Measurements from ENCODE around the gene CYP20A1.
"Not testable (repeated sequence)": the region's sequence is repeated elsewhere in the genome, so short reads cannot be mapped to it uniquely, and the experiment has no call there.

Gene CYP20A1, protein sequence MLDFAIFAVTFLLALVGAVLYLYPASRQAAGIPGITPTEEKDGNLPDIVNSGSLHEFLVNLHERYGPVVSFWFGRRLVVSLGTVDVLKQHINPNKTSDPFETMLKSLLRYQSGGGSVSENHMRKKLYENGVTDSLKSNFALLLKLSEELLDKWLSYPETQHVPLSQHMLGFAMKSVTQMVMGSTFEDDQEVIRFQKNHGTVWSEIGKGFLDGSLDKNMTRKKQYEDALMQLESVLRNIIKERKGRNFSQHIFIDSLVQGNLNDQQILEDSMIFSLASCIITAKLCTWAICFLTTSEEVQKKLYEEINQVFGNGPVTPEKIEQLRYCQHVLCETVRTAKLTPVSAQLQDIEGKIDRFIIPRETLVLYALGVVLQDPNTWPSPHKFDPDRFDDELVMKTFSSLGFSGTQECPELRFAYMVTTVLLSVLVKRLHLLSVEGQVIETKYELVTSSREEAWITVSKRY

DNA sequence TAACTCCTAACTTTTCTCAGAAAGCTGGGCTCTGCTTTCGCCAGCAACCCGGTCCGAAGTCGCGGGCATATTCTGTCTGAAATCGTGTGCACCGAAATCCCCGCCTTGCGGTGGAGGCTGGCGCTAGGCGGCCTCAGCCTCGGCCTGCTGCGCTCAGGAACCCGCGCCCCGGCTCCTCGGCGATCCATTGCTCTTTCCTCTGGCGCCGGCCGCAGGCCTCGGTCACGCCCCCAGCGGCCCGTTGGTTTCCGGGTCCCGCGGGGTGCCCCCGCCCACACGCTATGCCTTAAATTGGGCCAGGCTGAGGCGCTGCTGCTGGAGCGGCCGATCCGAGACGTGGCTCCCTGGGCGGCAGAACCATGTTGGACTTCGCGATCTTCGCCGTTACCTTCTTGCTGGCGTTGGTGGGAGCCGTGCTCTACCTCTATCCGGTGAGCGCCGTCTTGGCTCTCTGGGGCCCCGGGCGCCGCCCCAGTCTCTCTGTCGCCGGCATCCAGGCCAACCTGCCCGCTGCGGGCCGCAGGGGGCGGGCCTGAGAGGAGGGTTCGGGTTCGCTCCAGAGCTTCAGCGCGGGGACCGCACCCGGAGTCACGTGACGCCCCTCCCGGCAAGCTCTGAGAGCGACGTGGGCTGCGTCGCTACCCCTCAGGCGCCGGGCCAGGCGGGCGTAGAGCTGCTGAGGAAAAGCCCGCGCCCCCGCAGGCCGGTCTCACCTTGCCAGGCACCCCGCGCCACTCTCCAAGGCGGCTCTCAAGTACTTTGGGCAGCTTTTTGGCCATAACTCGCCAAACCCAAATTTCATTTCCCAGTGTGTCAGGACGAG is at the start of gene CYP20A1:
CYP20A1 (plus strand) TSS at position 315 of the 823 bp plus-strand sequence; CDS start at position 360, 45 bp downstream.
- DNase-seq (ENCODE audit: low spot score): peak; percentile 93

DNA sequence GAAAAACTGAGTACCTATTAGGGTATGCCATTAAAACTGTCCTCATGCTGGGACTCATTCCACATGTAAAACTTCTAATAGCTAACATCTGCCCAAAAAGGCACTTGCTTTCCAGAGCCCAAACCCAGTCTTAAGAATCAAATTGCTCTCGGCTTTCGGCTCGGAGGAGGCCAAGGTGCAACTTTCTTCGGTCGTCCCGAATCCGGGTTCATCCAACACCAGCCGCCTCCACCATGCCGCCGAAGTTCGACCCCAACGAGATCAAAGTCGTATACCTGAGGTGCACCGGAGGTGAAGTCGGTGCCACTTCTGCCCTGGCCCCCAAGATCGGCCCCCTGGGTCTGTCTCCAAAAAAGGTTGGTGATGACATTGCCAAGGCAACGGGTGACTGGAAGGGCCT is 48.3 kb upstream of the CYP20A1 start:
- not testable (repeated sequence) for DNase-seq (ENCODE audit: low spot score)

DNA sequence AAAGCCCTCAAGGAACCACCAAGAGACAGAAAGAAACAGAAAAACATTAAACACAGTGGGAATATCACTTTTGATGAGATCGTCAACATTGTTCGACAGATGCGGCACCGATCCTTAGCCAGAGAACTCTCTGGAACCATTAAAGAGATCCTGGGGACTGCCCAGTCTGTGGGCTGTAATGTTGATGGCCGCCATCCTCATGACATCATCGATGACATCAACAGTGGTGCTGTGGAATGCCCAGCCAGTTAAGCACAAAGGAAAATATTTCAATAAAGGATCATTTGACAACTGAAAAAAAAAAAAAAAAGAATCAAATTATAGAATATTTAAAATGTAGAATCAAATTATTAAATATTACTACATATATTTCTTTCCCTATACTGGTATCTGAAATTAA is 47.8 kb upstream of the CYP20A1 start:
- DNase-seq (ENCODE audit: low spot score): not testable (repeated sequence)

DNA sequence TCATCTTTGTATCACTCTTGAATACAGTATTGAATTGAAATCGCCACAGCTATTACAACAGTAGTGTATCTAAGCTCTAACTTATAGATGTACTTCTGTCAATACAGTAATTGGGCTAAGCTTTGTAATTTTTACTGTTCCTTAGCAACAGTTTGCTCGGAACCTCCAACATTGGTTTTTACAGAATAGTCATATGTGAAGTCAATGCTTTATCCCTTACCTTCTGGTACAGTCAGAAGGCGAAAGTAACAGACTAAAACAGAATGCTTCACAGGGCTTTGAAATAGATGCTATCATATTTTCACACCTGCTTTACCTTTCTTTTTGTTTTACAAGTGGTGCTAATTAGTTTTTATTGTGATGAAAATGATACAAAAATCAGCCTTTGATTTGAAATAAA is 46.9 kb upstream of the CYP20A1 start:
- DNase-seq (ENCODE audit: low spot score): no peak

DNA sequence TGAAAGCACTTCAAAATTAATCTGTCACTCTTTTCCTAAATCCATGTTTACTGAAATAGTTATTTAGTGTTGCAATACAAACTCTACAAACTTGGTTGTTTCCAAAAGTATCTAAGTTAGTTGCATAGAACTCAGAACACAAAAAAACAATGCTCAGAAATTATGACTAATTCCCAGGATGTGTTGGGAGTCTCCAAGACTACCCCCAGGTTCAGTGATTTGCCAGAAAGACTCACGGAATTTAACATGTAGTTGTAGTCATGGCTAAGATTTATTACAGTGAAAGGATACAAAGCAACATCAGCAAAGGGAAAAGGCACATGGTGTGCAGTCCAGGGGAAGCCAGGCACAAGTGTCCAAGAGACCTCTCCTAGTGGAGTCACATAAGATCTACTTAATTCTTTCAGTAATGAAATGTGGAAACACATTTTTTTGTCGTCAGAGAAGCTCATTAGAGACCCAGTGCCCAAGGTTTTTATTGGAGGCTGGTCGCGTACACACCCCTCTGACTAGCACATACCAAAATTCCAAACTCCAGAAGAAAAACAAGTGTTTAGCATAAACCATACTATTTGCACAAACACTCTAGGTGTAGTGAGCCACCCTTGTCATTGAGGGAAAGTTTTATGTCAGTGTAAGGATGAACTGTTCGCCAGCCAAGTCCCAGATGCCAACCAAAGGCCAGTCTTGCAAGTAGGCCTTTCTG is 43.3 kb upstream of the CYP20A1 start:
- DNase-seq (ENCODE audit: low spot score): no peak

DNA sequence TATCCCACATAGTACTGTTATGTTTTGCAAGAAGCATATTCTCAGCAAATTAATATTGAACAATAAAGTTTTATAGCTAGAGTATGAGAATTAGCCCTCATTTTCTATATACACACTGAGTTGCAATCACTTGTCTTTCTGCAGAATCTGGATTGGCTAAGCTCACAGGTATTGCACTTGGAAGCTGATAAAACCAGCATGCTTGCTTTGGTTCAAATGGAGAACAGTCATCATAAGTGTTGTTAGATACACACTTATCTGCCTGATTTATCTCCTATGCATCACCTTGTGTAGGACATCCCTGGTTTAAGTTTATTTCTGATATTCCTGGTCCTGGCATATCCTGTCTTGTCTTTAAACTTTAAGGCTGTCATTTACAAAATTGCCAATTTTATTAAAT is 38.0 kb upstream of the CYP20A1 start:
- no peak for DNase-seq (ENCODE audit: low spot score)

DNA sequence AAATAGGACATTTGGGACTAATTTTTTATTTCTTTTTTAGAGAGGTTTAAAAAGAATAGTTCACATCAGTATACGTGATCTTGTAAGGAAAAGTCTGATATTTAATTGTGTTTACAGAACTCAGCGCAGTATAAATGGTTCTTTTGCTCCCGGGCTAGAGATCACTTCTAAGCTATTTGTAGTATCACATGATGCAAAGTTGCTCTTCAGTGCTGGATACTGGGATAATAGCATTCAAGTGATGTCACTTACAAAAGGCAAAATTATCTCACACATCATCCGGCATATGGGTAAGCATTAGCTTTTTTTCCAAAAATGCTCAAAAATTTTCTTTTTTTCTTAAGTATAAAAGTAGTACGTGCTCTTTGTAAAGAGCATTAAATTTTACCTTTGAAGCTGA is 37.4 kb upstream of the CYP20A1 start:
- no peak for DNase-seq (ENCODE audit: low spot score)

DNA sequence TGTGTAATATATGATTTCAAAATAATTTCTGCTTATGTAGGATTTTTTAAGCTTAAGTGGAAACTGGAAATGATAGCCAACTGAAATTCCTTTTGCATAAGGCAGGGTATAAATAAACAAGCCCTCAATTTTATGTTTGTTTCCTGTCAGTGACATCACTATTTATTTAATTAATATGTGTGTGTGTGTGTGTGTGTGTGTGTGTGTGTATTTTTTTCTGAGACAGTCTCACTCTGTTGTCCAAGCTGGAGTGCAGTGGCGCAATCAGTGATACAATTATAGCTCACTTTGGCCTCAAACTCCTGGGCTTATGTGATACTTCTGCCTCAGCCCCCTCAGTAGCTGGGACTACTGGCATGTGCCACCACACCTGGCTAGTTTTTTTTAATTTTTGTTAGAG is 29.3 kb upstream of the CYP20A1 start:
- DNase-seq (ENCODE audit: low spot score): no peak

DNA sequence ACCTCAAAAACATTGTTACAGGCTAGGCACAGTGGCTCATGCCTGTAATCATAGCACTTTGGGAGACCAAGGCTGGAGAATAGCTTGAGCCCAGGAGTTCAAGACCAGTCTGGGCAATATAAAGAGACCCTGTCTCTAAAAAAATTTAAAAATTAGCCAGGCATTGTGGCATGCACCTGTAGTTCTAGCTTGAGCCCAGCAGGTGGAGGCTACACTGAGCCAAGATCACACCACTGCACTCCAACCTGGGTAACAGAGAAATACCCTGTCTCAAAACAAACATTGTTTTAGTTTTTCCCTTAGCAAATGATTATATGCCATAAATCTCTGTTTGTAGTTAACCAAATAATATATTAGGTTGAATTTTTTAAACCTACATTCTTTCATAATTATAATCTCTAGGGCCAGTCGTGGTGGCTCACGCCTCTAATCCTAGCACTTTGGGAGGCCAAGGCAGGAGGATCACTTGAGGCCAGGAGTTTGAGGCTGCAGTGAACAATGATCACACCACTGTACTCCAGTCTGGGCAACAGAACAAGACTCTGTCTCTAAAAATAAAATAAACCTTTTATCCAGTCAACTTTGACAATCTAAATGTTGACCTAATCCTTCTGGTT is 13.3 kb upstream of the CYP20A1 start:
- DNase-seq (ENCODE audit: low spot score): no peak

DNA sequence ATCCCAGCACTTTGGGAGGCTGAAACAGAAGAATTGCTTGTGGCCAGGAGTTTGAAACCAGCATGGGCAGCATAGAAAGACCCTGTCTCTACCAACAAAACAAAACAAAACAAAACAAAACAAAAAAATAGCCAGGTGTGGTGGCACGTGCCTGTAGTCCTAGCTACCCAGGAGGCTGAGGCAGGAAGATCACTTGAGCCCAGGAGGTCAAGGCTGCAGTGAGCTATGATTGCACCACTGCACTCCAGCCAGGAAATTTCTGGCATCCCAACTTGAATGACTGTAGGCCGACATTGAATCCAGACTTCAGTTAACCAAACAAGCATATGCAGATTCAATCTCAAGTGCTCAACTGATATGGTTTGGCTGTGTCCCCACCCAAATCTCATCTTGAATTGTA is 9.1 kb upstream of the CYP20A1 start:
- DNase-seq (ENCODE audit: low spot score): not testable (repeated sequence)

DNA sequence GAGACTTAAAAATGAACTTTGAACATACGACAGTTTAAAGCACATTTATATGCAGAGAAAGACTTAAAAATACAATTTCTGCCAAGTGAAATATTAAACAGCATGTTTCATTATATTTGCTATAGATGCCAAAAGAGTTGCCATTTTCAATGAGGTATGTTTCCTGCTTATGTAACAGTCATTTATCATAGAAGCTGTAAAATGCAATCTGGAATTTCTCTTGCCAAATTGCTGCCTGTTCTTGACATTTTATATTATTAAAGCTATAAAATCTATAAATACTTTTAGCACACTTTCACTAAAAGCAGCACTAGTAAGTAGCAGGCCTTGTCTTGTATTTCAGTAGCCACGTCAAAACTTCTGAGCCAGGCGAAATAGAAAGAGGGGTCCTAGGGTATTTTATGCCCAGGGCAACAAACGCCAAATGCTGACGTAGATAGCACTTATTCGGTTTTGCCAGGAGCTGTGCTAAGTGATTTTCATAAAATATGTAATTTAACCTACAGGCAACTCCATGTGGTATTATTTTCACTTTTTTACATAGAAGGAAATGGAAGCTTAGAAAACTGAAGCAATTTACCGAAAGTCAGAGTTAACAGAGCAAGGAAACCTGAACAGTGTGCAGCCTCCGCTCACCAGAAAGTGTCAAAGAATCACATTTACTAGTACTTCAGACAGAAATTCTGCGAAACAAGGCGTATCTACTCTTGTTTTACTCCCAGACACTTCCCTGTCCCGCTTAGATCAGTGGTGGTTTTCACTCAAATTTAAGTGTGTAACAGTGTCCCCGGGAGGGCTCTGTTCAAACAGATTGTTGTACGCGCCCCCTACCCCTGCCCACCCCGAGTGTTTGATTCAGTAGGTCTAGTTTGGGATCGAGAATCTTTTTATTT is 1.2 kb upstream of the CYP20A1 start:
- no peak for DNase-seq (ENCODE audit: low spot score)

DNA sequence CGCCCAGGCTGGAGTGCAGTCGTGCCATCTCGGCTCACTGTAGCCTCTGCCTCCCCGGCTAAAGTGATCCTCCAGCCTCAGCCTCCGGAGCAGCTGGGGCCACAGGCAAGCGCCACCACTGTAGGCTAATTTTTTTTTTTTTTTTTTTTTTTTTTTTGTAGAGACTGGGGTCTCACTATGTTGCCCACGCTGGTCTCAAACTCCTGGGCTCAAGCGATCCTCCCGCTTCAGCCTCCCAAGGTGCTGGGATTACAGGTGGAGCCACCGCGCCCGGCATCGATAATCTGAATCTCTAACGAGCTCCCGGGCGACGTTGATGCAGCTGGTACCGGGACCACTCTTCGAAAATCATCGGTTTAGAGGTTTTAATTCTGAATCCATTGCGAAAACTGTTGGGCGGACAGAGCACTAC is 520 bp upstream of the CYP20A1 start:
- no peak for DNase-seq (ENCODE audit: low spot score)

DNA sequence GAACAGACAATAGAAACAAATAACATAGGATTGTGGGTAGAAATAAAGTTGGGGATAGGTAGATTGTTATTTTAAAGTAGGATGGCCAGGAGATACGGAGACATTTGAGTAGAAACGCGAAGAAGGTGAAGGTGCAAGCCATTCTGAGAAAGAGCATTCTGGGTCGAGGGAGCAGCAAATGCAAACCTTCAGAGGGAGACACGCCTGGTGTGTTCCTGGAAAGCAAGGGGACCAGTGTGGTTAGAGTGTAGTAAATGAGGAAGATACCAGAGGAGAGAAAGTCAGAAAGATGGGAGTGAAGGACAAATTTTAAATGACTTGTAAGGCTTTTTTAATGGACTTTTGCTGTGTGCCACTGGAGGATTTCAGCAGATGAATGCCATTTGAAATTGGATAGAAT is 1.7 kb downstream of the CYP20A1 start:
- DNase-seq (ENCODE audit: low spot score): no peak

DNA sequence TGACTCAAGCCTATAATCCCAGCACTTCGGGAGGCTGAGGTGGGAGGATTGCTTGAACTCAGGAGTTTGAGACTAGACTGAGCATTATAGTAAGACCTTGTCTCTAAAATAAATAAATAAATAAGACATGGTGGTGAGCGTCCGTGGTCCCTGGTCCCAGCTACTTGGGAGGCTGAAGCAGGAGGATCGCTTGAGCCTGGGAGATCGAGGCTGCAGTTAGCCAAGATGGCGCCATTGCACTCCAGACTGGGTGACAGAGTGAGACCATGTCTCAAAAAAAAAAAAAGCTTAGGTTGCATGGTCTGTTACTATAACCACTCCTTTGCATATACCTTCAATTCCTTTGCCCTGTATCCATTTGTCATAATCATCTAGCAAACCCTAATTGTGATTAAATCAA is 3.7 kb downstream of the CYP20A1 start:
- DNase-seq (ENCODE audit: low spot score): no peak

DNA sequence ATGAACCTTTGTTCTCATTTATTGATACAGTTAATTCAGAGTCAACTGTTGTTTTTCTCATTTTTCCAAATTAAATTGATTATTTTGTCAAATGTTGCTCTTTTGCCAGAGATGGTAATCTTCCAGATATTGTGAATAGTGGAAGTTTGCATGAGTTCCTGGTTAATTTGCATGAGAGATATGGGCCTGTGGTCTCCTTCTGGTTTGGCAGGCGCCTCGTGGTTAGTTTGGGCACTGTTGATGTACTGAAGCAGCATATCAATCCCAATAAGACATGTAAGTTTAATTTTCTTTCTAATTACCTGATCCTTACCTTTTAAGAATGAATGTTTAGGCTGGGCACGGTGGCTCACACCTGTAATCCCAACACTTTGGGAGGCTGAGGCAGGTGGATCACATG is 7.8 kb downstream of the CYP20A1 start:
- DNase-seq (ENCODE audit: low spot score): no peak

DNA sequence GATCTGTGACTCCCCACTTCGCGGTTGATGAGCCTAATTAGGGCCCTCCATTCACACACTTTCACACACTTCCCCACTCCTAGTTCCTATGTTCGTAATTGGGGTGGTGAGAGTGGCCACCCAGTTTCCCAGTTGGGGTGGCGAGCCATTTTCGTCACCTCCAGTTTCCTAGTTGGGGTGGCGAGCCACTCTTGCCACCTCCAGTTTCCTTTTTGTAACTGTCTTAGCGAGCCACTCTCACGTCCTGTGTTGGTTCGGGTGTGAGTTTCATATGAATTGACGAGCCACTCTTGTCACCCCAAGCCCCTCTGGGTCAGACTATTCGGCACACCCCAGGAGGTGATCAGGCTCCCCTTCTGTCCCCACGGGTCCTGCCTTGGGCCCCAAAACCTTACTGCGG is 14.0 kb downstream of the CYP20A1 start:
- DNase-seq (ENCODE audit: low spot score): no peak

DNA sequence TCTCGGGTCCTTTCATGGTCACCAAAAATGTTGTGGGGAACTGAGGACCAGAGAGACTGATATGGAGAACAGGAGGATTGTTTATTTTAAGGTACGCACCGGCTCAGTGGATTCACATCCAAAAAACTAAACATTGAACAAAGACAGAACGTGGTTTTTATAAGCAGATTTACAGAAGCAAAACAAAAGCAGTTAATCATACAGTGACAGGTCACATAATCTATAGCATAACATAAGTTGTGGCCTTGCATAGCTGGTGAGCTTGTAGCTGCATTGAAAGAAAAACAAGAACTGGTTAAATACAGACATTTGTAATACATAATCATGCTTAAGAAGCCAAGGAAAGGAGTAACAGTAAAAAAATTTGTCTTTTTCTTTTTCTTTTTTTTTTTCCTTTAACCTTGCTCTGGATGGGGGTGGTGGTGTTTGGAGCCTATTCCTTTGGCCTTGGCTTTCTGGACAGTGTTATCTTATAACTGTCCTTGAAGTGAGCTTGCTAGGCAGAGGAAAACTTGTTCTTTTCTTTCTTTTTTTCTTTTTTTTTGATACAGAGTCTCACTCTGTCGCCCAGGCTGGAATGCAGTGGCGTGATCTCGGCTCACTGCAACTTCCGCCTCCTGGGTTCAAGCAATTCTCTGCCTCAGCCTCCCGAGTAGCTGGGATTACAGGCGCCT is 14.7 kb downstream of the CYP20A1 start:
- not testable (repeated sequence) for DNase-seq (ENCODE audit: low spot score)

DNA sequence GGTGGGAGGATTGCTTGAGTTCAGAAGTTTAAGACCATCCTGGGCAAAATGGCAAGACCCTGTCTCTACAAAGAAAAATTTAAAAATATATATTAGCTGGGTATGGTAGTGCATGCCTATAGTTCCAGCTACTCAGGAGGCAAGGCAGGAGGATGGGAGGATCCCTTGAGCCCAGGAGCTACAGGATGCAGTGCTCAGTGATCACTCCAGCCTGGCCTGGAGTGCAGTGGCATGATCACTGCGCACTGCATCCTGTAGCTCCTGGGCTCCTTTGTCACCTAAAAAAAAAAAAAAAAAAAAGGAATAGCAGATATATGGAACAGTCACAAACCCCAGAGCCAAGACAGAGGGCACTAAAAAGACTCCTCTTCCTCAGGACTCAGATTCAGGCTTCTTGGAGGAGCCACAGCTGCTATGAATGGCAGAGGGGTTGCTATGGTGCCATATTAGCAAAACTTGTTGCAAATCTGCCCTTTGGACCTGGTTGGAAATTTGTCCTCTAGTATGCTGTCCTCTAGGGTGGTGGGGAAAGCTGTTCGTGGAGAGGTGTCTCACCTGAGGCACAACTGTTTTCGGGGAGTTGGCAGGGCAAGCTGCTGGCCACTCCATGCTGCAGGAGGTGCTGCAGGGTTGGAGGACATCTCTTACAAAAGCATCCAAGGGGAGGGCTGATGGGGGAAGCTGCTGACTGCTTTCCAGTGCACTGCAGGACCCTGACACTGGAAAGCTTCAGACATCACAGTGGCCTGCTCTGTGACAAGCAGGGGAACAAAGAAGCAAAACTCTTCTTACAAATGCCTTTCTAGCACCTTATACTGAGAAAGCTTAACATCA is 22.7 kb downstream of the CYP20A1 start:
- no peak for DNase-seq (ENCODE audit: low spot score)

DNA sequence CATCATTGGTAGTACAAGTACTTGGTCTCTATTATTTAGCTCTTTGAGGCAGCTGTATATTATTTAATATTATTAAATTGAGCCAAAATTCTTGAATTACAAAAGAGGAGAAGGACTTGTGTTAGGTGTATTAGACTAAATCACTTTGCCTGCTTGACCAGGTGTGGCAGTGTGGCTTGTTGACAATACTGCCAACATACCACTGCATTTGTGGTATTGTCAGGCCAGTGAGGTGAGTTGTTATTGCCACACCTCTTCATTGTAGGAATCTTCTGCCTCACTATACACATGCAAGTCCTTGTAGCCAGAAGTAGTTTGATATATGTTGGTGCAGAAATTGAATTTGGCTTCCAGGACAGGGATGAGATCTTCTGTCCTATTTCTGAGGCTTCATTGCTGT is 40.5 kb downstream of the CYP20A1 start:
- DNase-seq (ENCODE audit: low spot score): no peak
